GM19455 (cell line): Measurements from ENCODE around the gene SLC7A4.

ENCODE experiments used
- ATAC-seq: cut with Tn5 transposase; IDR thresholded peaks from one replicate; pipeline ENCODE4 v1.9.1; 2021; ENCODE audit not compliant: unreplicated experiment

Gene SLC7A4

DNA sequence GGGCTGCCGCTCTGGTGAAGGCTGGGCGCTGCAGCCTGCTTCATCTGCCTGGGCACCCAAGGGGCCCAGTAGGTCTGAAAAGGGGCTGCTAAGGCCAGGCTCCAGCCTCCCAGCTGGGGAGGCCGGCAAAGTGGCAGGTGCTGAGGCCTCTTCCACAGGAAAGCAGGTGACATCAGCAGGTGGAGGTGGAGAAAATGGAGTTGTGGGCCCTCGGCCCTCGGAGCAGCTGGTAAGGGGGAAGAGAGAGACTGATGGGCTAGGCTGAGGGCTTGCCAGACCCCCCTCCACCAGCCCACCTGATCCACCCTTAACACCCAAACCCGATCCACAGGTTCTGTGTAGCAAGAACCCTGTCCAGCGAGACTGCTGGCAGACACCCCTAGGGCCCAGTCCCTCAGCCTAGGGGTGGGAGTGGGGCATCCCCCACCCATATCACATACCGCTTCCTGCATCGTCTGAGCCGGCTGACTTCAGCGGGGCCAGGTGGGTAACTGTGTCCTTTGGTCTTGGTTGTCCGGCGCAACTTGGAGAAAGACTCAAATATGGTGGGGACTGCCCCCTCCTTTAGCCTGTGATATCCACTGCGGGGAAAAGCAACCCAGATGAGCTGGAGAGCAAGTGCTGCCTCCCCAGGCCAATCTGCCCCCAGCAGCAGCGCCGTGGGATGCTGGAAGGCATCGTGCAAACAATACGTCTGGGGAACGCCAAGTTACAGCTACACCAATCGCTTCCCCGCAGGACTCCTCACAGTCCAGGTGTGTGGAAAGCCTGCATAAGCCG is 32.0 kb downstream of the SLC7A4 start:
- no peak for ATAC-seq

DNA sequence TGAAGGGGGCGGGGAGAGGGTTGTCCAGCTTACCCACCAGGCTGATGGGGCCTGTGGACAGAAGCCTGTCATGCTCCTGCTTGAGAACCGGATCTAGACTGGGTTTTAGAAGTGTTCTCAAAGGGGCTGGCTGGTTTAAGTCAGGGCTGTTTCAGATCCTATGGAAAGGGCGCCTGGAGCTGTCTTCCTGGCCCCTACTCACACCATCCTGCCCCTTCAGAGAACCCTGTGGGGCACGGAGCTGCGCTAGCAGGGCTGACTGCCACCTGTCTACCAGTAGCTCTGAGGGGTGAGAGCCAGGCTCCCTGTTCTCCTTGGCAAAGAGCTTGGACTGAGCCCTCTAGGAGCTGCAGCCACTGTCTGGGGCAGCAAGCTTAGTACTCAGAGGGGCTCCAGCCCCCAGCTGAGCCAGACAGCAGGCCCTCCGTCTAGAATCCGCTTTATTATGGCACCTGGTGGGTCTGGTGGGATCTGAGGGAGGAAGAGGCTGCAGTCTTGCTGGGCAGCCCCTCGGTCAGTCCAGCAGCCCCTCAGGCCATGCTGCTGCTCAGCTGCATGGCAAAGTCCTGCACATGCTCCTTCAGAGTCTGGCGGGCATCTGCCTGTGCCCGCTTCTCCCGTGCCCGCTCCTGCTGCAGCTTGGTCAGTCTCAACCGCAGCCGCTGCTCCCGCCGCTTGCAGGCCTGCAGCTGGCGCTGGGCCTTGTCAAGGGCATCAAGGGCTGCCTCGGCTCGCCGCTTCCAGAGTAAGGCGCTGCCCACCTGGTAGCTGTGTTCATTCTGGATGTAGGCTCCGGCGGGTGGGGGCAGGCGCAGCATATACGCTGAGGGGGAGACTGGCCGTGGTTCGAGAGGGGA is 32.8 kb downstream of the SLC7A4 start:
- no peak for ATAC-seq

DNA sequence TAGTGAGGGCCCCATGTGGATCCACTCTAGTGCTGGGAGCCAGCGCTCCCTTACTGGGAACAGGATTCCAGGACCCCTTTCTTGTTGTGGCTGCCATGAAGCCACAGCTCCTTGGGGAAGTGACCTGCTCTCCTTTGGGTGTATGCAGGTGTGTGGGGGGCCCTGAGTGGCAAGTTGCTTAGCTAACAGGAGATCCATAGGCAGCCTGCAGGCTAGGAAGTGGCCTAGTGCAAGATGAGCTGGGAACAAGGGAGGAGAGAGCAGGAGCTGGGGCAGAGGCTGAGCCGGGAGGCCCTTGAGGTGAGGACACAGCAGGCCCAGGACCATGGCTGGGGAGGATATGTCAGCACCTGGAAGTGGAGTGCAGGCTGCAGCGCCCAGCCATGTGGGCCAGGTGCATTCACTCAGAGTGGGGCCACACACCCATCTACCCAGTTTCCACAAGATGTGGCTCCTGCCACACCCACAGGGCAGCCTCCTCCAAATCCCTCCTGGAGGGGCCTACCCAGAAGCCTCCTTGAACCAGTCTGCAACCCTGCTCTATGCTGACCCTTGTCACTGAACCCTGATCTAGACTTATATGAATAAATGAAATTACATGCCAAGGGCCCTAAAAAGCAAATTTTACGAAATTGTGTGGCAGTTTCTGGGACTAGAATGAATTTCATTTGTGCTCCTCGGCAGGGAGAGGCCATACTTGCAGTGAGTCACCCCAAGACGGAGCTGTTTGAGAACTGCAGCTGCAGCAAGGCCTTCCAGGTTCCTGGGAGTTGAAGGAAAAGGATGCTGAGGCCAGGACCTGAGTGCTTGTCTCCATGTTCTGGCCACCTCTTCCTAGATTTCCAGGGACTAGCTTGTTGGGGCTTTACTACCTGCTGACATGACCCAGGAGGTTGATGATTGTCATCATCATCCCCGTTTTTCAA is 33.7 kb downstream of the SLC7A4 start:
- no peak for ATAC-seq

DNA sequence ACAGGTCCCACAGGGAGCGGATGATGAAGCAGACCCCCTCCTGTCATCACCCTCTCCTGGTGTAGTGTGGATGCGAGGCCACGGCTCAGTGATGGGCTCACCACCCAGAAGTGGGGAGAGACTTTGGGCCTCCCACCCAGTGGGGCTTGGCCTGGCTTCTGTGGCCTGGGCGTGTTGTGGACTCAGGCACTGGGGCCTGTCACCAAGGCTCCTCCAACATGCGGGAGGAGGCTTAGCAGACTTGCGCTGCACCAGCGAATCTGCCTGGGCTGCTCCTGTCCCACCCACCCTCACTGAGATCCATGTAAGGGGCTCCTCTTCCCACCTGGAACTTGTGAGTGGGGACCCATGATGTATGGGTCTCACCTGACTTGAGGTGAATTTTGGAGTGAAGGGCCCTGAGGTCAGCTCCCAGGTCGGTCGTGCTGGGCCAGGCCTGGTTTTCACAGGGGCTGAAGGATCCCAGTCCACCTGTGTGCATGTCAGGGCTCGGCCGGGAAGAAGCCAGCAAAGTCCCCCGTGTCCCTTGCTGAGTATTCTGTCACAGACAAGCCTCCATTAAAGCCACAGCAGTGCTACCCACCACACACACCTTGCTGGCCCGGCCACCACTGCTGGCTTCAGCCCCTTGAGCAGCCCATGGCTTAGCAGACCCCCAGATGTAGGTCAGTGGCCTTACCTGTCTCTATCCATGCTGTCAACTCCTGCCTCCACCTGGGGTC is 34.7 kb downstream of the SLC7A4 start:
- no peak for ATAC-seq

DNA sequence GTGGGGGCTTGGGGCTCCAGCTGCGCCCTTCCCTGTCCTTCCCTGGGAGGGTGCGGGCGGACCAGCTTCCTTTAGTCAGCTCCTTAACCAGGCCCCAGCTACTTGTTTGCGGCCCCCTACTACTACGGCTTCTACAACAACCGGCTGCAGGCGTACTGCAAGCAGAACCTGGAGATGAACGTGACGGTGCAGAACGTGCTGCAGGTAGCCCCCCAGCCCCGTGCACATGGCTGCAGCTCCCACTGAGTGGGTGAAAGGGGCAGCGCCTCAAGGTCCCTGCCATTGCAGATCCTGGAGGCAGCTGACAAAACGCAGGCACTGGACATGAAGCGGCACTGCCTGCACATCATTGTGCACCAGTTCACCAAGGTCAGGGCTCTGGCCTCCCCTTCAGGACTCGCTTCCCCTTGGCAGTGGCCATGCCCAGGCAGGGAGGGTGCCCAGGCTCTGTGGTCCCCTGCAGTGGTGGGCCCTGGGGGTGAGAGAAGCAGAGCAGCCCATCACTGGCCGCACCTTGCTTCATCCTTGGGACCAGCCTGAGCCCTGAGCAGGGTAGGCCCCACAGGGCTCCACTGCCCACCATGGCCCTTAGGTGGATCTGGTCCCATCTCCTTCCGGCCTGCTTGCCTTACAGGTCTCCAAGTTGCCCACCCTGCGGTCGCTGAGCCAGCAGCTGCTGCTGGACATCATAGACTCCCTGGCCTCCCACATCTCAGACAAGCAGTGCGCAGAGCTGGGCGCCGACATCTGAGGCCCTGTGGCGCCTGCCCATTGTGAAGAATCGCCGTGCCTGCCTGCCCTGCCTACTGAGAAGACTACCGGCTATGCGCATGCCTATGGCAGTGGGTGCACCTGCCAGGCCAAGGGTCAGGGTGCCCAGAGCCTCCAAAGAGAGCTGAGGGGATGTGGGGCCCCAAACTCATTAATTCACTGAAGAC is 35.5 kb downstream of the SLC7A4 start:
- no peak for ATAC-seq

DNA sequence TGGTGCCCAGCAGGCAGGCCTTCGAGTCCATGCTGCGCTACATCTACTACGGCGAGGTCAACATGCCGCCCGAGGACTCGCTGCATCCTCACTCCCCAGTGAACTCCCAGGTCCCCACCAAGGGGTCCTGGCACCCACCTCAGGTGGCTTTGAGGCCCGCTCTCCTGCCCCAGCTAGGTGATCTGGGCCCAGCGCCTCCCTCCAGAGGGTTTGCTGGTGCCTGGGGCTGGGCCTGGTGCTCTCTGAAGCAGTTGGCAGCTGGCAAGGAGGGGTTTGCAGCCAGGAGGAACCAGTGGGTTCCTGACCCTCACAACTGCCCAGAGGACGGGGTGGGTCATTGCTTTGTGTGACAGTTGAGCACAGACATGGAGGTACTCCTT is 36.3 kb downstream of the SLC7A4 start:
- no peak for ATAC-seq

DNA sequence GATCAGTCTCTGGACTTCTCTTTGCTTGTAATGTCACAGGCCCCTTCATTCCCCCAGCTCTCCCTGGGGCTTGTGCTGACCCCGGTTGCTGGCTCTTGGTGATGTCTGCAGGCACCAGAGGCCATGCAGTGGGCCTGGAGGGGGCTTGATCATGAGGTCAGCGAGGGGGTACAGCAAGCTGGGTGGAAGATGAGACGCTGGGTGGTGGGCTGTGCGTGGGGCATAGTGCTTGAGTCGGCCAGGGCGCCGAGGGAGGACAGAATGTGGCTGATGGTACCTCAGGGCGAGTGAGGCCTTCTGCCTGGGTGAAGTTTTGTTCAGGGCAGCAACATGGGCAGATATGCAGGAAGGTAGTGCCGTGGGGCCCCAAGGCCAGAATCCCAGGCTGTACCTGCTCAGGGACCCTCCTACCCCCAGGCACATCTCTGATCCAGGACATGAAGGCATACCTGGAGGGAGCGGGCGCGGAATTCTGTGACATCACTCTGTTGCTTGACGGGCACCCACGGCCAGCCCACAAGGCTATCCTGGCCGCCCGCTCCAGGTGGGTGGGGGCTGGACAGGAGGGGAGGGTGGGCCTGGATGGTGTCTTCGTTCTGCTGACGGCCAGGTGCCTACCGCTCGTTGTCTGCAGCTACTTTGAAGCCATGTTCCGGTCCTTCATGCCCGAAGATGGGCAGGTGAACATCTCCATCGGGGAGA is 36.9 kb downstream of the SLC7A4 start:
- no peak for ATAC-seq

DNA sequence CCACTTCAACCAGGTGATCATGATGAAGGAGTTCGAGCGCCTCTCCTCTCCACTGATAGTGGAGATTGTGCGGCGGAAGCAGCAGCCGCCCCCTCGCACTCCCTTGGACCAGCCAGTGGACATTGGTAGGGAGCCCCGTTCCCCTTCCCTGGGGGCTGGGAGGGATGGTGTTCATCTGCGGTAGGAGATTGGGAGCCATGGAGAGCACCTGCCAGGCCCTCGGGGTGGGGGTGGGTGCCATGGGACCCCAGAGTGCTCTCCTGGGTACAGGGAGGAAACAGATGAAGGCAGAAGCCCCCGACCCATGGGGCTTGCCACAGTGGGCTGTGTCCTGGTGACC is 37.5 kb downstream of the SLC7A4 start:
- ATAC-seq, result no peak

DNA sequence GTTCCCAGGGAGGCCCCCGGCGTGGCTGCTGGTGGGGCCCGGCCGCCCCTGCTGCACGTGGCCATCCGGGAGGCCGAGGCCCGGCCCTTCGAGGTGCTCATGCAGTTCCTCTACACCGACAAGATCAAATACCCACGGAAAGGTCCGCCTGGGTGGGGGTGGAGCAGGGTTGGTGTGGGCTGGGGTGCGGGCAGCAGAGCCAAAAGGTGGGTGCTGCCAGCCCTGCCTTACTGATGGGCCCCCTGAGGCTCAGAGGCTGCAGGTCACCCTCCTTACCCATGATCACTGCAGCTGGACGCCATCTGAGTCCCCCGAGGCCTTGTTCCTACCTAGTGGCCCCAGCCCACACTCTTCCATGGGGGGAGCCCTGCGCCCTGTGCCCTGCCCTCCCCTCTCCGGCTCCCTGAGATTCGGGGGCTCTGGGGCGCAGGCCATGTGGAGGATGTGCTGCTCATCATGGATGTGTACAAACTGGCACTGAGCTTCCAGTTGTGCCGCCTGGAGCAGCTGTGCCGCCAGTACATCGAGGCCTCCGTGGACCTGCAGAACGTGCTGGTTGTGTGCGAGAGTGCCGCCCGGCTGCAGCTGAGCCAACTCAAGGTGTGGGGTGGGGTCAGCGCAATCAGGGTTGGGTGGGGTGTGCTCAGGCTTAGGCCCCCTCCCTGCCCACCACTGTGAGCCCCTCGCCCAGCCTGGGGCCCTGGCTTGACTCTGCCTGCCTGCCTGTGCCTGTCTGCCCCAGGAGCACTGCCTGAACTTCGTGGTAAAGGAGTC is 38.0 kb downstream of the SLC7A4 start:
- no peak for ATAC-seq

DNA sequence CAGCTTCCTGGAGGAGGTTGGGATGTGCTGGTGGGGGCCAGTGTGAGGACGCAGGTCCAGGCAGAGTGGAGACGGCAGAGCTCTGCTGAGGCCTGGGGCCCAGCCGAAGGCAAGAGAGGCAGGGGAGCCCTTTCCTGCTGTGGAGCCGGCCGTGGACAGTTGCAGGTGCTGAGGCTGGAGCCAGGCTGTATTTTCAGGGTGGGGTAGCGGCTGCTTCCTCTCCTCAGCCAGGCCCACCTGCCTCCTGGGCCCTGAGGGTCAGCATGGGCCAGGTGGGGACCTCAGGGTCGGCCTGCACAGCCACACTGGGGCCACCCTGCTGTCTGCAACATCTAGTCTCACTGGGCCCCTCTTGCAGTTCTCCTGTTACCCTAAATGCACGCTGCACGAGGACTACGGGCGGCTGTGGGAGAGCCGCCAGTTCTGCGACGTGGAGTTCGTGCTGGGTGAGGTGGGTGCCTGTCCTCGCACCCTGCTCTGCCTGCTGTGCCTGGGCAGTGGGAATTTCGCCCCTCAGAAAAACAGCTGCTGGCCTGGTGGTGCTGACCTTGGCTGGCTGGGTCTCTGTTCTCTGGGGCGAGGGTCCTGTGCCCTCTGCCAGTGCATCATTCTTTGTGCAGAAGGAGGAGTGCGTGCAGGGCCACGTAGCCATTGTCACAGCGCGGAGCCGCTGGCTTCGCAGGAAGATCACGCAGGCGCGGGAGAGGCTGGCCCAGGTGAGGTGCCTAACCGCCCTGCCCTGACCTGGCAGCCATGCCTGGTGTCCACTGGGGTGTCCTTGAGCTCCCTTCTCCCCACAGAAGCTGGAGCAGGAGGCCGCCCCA is 38.8 kb downstream of the SLC7A4 start:
- no peak for ATAC-seq

DNA sequence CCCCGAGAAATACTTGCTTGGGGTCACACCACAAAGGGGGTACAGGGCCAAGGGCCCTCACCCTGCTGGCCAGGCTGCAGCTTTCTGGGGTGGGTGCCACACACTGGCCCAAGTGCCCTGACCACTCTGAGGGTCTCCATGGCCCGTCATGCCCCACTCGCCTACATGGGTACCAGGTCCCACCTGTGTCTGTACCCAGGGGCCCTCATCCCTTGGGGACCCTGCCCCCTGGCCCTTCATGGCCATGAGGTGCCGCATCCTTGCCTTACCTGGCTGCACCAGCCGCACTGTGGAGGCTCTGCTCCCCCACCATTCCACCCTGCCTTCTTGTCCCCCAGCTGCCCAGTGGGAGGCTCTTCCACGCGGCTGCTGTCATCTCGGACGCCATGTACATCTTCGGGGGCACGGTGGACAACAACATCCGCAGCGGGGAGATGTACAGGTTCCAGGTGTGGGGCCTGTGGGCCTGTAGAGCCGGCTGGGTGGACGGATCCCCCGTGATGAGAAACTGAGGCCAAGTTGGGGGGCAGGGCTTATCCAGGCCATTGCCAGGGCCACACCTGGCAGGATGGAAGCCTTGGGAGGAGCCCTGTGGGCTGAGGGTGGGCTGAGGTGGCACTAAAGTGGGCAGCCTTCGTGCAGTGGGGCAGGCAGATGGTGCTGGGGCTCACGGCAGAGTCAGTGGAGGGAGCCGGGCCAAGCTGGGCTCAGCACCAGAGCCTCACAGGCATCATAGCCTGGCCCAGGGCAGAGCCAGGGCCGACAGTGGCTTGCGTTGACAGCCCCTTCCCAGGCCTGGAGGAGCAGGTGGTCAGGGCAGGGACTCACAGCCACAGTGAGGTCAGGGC is 39.7 kb downstream of the SLC7A4 start:
- no peak for ATAC-seq

DNA sequence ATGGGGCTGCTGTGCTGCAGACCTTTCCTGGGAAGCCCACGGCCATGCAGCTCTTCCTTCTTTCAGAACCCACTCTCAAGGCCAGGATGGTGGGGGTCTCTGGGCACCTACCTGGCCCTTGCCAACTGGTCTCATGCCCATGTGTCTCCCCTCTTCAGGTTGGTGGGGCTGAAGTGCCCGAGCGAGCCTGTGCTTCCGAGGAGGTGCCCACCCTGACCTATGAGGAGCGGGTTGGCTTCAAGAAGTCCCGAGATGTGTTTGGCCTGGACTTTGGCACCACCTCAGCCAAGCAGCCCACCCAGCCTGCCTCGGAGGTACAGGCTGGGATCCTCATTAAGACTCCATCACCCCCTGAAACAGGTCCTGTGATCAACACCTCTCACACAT is 40.3 kb downstream of the SLC7A4 start:
- ATAC-seq, result no peak

DNA sequence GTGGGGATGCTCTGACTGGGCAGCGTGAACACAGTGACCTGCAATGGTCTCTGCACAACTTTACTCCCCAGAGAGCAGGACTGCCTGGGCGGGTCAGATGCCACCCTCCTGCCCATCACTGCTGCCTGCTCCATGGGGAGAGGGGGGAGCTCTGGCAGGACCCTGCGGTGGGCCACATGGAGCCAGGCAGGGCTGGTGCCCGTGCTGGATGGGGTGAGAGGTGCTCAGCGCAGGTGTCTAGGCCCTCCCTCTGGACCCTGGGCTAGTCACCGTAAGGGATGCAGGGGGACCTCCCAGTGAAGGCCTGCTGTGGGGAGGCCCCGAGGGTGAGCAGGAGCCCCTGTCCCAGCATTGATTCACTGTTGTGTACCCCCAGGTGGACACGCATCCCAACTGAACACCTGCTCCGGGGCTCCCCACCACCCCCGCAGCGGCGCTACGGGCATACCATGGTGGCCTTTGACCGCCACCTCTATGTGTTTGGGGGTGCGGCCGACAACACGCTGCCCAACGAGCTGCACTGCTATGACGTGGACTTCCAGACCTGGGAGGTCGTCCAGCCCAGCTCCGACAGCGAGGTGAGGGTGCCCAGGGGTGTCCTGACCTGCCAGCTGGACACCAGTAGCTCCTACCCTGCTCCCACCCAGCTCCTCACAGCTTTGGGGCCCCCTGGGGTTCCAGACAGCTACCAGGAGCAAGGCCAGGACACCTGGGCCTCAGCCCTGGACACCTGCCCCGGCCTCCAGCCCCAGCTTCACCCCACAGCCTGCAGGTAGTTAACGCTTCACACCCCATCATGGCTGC is 40.9 kb downstream of the SLC7A4 start:
- ATAC-seq, result no peak

DNA sequence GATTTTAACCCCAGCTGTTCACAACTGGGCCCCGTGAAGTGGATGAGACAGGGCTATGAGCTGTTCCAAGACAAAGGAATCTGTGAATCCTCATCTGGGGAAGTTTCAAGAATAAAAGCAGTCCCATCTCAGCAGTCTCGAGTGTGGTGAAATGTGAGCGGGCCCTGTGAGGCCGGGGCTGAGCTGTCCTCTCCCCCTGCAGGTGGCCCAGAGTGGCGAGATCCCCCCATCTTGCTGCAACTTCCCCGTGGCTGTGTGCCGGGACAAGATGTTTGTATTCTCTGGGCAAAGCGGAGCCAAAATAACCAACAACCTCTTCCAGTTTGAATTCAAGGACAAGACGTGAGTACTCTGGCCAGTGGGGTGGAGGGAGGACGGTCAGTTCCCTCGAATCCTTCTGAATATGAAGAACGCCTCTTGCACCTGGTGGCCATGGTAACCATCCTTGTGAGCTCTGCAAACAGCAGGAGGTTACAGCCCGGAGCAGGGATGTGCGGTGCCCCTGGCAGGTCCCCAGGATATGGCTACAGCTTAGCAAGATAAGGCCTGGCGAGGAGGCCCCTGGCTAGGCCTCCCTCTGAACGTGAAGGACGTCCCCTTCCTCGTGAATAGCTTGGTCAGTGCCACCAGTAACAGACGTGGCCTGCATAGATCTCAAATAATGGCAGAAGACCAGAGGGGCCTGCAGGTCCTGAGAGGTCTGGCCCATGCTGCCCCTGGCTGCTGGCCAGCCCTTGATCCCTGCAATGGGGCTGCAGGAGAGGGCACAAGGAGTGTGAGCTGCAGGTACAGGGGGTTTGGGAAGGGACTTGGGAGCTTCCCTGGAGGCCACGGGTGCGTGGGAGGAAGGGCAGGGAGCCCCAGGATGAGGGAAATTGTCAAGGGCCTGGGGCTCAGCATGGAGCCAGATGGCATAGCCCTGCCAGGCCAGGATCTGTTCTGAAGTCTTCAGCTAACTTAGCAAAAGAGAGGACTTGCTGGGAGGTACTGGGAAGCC is 41.9 kb downstream of the SLC7A4 start:
- ATAC-seq, result no peak
